Measurements from ENCODE around the gene CADPS. TPM values are rescaled to one million over a fixed set of nuclear protein-coding genes. Genes with fewer than 3 reads are reported as not detected.

Gene CADPS
- total and polyA plus RNA-seq, 2 of the 4 experiments (the other 2 are of a cell fraction), result not detected

DNA sequence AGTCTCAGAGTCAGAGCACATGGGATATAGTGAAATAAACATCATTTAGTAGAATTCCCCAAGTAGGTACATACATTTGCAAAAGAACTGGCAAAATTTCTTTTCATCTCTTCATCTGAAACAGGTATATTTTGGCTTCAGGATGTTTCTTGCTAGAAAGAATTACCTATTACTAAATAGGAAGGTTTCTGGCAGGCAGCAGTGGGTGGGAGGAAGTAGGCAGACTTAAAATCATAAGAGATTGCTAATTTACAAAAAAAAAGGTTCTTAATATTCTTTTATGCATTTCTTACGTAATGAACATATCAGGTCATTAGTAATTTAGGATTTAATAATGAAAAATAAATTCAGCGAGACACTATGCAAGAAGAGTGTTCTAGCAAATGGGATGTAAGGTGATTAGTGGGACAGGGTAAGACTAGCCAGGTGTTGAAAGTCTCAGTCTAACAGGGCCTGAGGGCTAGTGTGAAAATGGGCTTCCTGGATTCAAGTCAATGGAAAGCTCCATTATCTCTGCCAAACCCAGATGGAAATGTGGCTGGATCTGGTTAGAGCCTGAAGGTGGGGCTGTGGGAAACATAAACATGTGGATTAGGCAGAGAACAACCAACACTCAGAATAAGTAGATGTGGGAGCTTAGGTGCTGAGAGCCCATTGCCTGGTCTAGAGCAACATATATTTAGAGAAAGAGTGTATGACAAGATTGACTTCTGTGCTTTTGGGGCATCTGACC, 374.5 kb downstream of the CADPS start:
- Histone ChIP-seq H2AFZ (replicated peaks; ENCODE audit: low read length, poor library complexity) (no peak overlapping the region), H3K4me3 (ENCODE audit: insufficient read depth, low read depth, low read length) (no peak overlapping the region), H3K79me1 (ENCODE audit: low read depth in 1 of 2, low read length in 2 of 2) (no peaks in the 10 kb centered on the region), H2BK20ac (ENCODE audit: low read depth, low read length) (no peak overlapping the region), H3K36me3 (ENCODE audit: control insufficient read depth, insufficient read depth, low read length) (no peaks in the 10 kb centered on the region), H3K9ac (ENCODE audit: low read depth, low read length) (no peak overlapping the region), H3K4me2 (ENCODE audit: low read depth, low read length) (no peak overlapping the region), H3K23ac (ENCODE audit: low read depth, low read length) (no peak overlapping the region), H3K9me3 (ENCODE audit: control insufficient read depth, insufficient read depth, low read length) (no peaks in the 10 kb centered on the region), H4K8ac (ENCODE audit: low read depth in 2 of 2, low read length in 2 of 2) (no peak overlapping the region), H3K4me1 (ENCODE audit: control insufficient read depth, insufficient read depth, low read length) (no peaks in the 10 kb centered on the region), H3K56ac (ENCODE audit: extremely low read depth, insufficient read depth, low read length) (no peak overlapping the region), H2BK15ac (ENCODE audit: low read depth, low read length) (no peak overlapping the region), H3K14ac (replicated peaks; ENCODE audit: low read depth, low read length) (no peak overlapping the region), H3K4ac (ENCODE audit: low read depth, low read length) (no peak overlapping the region), H2AK9ac (replicated peaks; ENCODE audit: low read depth, low read length, poor library complexity) (no peak overlapping the region), H3K27ac (ENCODE audit: insufficient read depth, low read length) (no peak overlapping the region), H2BK120ac (ENCODE audit: low read depth, low read length) (no peak overlapping the region), H4K20me1 (ENCODE audit: insufficient read depth, low read length) (no peaks in the 10 kb centered on the region), H2BK5ac (ENCODE audit: low read depth, low read length, poor library complexity, severe bottlenecking) (no peak overlapping the region), H3K27me3 (ENCODE audit: control insufficient read depth, insufficient read depth, low read length) (no peaks in the 10 kb centered on the region), H3K9me1 (ENCODE audit: insufficient read depth, low read length) (no peaks in the 10 kb centered on the region), H2AK5ac (ENCODE audit: low read depth, low read length) (no peak overlapping the region), H4K5ac (ENCODE audit: low read depth, low read length) (no peak overlapping the region), H4K91ac (ENCODE audit: insufficient read depth, low read depth, low read length) (no peak overlapping the region), H3K18ac (ENCODE audit: low read depth, low read length) (no peak overlapping the region)
- DNase-seq (no peak), ATAC-seq (ENCODE audit: low read depth) (no peak)
- in situ Hi-C loops (cut with MboI; ENCODE audit: low sequenced_read_pairs), result no loop called here
- POLR2A ChIA-PET (ENCODE audit: unreplicated experiment), result no interaction called here
- no CpG with 5 or more reads among the region's 2 CpGs for WGBS, 2 experiments (ENCODE audit: extremely low coverage in 2 of 2, insufficient read length in 1 of 2)
- TF ChIP-seq SMC3 (IDR thresholded peaks at IDR 0.05; ENCODE audit: low read depth, low read length), result no peak
- TF ChIP-seq, protein P1, sequence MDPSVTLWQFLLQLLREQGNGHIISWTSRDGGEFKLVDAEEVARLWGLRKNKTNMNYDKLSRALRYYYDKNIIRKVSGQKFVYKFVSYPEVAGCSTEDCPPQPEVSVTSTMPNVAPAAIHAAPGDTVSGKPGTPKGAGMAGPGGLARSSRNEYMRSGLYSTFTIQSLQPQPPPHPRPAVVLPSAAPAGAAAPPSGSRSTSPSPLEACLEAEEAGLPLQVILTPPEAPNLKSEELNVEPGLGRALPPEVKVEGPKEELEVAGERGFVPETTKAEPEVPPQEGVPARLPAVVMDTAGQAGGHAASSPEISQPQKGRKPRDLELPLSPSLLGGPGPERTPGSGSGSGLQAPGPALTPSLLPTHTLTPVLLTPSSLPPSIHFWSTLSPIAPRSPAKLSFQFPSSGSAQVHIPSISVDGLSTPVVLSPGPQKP (IDR thresholded peaks at IDR 0.05; ENCODE audit: borderline replicate concordance, low read depth, low read length), result no peak
- TF ChIP-seq FOS (IDR thresholded peaks at IDR 0.05; ENCODE audit: low read depth, low read length), result no peak
- TF ChIP-seq MAFK (IDR thresholded peaks at IDR 0.05; ENCODE audit: low read depth, low read length), result no peak
- no peak for TF ChIP-seq NFE2L2 (IDR thresholded peaks at IDR 0.05; ENCODE audit: low read depth, low read length)
- TF ChIP-seq MAZ (IDR thresholded peaks at IDR 0.05; ENCODE audit: borderline replicate concordance, low read depth, low read length), result no peak
- TF ChIP-seq RCOR1 (IDR thresholded peaks at IDR 0.05; ENCODE audit: insufficient replicate concordance, low read length), result no peak
- TF ChIP-seq RFX5 (IDR thresholded peaks at IDR 0.05; ENCODE audit: low read depth, low read length), result no peak
- no peak for TF ChIP-seq CEBPB (IDR thresholded peaks at IDR 0.05; ENCODE audit: low read depth, low read length)
- TF ChIP-seq, protein P2, sequence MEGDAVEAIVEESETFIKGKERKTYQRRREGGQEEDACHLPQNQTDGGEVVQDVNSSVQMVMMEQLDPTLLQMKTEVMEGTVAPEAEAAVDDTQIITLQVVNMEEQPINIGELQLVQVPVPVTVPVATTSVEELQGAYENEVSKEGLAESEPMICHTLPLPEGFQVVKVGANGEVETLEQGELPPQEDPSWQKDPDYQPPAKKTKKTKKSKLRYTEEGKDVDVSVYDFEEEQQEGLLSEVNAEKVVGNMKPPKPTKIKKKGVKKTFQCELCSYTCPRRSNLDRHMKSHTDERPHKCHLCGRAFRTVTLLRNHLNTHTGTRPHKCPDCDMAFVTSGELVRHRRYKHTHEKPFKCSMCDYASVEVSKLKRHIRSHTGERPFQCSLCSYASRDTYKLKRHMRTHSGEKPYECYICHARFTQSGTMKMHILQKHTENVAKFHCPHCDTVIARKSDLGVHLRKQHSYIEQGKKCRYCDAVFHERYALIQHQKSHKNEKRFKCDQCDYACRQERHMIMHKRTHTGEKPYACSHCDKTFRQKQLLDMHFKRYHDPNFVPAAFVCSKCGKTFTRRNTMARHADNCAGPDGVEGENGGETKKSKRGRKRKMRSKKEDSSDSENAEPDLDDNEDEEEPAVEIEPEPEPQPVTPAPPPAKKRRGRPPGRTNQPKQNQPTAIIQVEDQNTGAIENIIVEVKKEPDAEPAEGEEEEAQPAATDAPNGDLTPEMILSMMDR (conservative IDR thresholded peaks at IDR 0.05; ENCODE audit: low read depth, low read length), result no peak
- TF ChIP-seq MXI1 (IDR thresholded peaks at IDR 0.05; ENCODE audit: borderline replicate concordance, low read depth, low read length), result no peak
- TF ChIP-seq, protein P3, sequence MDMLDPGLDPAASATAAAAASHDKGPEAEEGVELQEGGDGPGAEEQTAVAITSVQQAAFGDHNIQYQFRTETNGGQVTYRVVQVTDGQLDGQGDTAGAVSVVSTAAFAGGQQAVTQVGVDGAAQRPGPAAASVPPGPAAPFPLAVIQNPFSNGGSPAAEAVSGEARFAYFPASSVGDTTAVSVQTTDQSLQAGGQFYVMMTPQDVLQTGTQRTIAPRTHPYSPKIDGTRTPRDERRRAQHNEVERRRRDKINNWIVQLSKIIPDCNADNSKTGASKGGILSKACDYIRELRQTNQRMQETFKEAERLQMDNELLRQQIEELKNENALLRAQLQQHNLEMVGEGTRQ (IDR thresholded peaks at IDR 0.05; ENCODE audit: low read depth, low read length), result no peak
- no peak for TF ChIP-seq CHD1 (IDR thresholded peaks at IDR 0.05; ENCODE audit: low read depth, low read length)
- TF ChIP-seq POLR2A (IDR thresholded peaks at IDR 0.05; ENCODE audit: low read depth, low read length), result no peak
- TF ChIP-seq RAD21 (IDR thresholded peaks at IDR 0.05; ENCODE audit: low read length), result no peak
- TF ChIP-seq BHLHE40 (IDR thresholded peaks at IDR 0.05; ENCODE audit: low read depth, low read length), result no peak
- dilution Hi-C loops (cut with HindIII; ENCODE audit: low sequenced_read_pairs, unreplicated experiment), result no loop called here
- intact Hi-C loops (cut with micrococcal nuclease), result no loop called here
- CTCF ChIA-PET, result no interaction called here
- no TSS peak for BruUV-seq (replicated peaks)
